Mammary epithelial cell (primary cell): ENCODE results near the gene TK2.

Experiments used
- EZH2 ChIP-seq: IDR thresholded peaks from 2 replicates; pipeline ENCODE4 v1.6.1; 2012; ENCODE audit warnings: low read length, inconsistent platforms, borderline replicate concordance
- TF ChIP-seq, protein P1 (sequence below), 2 donors: IDR thresholded peaks in 1 of 2; conservative IDR thresholded peaks in 1 of 2; 2 replicates each; pipeline ENCODE4 v1.5.1; 2011 to 2012; ENCODE audit warnings: inconsistent platforms in 2 of 2, low read length in 2 of 2, mild to moderate bottlenecking in 2 of 2, control low read depth in 1 of 2, low read depth in 1 of 2; ENCODE audit not compliant: insufficient read depth in 1 of 2; ENCODE audit errors: extremely low read depth in 1 of 2

DNA sequence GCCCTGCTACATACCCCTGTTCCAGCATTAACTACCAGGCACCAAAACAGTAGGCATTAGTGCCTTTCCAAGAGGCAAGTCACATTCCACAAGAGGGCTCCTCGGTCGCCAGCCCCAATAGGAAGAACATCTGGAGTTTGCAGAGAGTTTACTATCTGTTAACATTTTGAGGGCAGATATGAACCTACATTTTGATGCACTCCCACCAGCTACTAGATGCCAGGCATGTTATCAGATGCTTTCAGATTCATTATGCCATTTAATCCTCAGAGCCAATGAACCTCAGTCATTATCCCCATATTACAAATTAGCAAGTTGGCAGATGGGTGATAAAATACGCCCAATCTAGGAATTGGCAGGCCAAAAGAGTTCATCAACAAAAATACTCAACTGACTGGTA, 25.1 kb upstream of the TK2 start:
- TF ChIP-seq, protein P1, sequence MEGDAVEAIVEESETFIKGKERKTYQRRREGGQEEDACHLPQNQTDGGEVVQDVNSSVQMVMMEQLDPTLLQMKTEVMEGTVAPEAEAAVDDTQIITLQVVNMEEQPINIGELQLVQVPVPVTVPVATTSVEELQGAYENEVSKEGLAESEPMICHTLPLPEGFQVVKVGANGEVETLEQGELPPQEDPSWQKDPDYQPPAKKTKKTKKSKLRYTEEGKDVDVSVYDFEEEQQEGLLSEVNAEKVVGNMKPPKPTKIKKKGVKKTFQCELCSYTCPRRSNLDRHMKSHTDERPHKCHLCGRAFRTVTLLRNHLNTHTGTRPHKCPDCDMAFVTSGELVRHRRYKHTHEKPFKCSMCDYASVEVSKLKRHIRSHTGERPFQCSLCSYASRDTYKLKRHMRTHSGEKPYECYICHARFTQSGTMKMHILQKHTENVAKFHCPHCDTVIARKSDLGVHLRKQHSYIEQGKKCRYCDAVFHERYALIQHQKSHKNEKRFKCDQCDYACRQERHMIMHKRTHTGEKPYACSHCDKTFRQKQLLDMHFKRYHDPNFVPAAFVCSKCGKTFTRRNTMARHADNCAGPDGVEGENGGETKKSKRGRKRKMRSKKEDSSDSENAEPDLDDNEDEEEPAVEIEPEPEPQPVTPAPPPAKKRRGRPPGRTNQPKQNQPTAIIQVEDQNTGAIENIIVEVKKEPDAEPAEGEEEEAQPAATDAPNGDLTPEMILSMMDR (conservative IDR thresholded peaks at IDR 0.05 in 1 of 2, IDR thresholded peaks at IDR 0.05 in 1 of 2; ENCODE audit: extremely low read depth in 1 of 2, insufficient read depth in 1 of 2, low read depth in 1 of 2, low read length in 2 of 2): no peak
- no peak for TF ChIP-seq EZH2
